Liver (tissue), 9 donors: ENCODE measurements around the gene ADGRG1. TPM values are rescaled to one million over a fixed set of nuclear protein-coding genes. Genes with fewer than 3 reads are reported as not detected.

Experiments
- DNase-seq: peaks from one replicate; pipeline ENCODE4 v3.0.0-alpha.2; 2017; ENCODE audit warnings: low spot score
- H3K27ac ChIP-seq, 2 donors: one replicate each; pipeline ENCODE4 v1.7.0; 2013; ENCODE audit warnings: inconsistent platforms in 2 of 2, low read length in 2 of 2, control low read depth in 1 of 2, low read depth in 1 of 2, mild to moderate bottlenecking in 1 of 2
- H3K27me3 ChIP-seq, 4 donors: one replicate each; pipeline versions ENCODE4 v1.6.1 to v1.7.0; 2013; ENCODE audit warnings: low read length in 3 of 4, inconsistent platforms in 1 of 4, mild to moderate bottlenecking in 1 of 4, moderate library complexity in 1 of 4; ENCODE audit not compliant: control insufficient read depth in 4 of 4, insufficient read depth in 4 of 4
- H3K36me3 ChIP-seq, 4 donors: one replicate each; pipeline versions ENCODE4 v1.6.1 to v1.7.0; 2013; ENCODE audit warnings: low read length in 3 of 4, mild to moderate bottlenecking in 3 of 4, low read depth in 1 of 4, moderate library complexity in 1 of 4; ENCODE audit not compliant: control insufficient read depth in 4 of 4, insufficient read depth in 3 of 4
- H3K4me1 ChIP-seq, 4 donors: one replicate each; pipeline versions ENCODE4 v1.6.1 to v1.7.0; 2013; ENCODE audit warnings: low read length in 3 of 4, mild to moderate bottlenecking in 3 of 4, moderate library complexity in 1 of 4; ENCODE audit not compliant: control insufficient read depth in 4 of 4, insufficient read depth in 4 of 4
- H3K4me3 ChIP-seq, 3 donors: one replicate each; pipeline versions ENCODE4 v1.6.1 to v1.7.0; 2013; ENCODE audit warnings: low read length in 3 of 3, control low read depth in 1 of 3, low read depth in 1 of 3, mild to moderate bottlenecking in 1 of 3
- H3K9ac ChIP-seq, 2 donors: one replicate each; pipeline ENCODE4 v1.7.0; 2013; ENCODE audit warnings: low read length in 2 of 2, mild to moderate bottlenecking in 2 of 2, moderate library complexity in 2 of 2, control low read depth in 1 of 2, low read depth in 1 of 2
- H3K9me3 ChIP-seq, 4 donors: one replicate each; pipeline versions ENCODE4 v1.6.1 to v1.7.0; 2013; ENCODE audit warnings: low read length in 3 of 4; ENCODE audit not compliant: control insufficient read depth in 4 of 4
- CTCF ChIP-seq: fragments of 150-350 bp; IDR thresholded peaks from 2 replicates; pipeline ENCODE4 v1.5.1; 2017; ENCODE audit warnings: improper control_type of control experiment, low read depth, low read length; ENCODE audit not compliant: missing input control
- EGR1 ChIP-seq, 2 donors: IDR thresholded peaks; 2 replicates each; pipeline ENCODE4 v1.6.1; 2016 to 2018; ENCODE audit warnings: antibody characterized with exemption in 2 of 2, low read depth in 2 of 2
- FOXA2 ChIP-seq: IDR thresholded peaks from 2 replicates; pipeline ENCODE4 v1.6.1; 2016; ENCODE audit warnings: antibody characterized with exemption
- GABPA ChIP-seq, 2 donors: IDR thresholded peaks in 1 of 2; conservative IDR thresholded peaks in 1 of 2; 2 replicates each; pipeline ENCODE4 v1.6.1; 2016; ENCODE audit warnings: antibody characterized with exemption in 2 of 2, mild to moderate bottlenecking in 1 of 2, moderate library complexity in 1 of 2
- HNF4A ChIP-seq, 2 donors: conservative IDR thresholded peaks; 2 replicates each; pipeline ENCODE4 v1.6.1; 2016; ENCODE audit warnings: antibody characterized with exemption in 2 of 2, mild to moderate bottlenecking in 2 of 2
- HNF4G ChIP-seq: IDR thresholded peaks from 2 replicates; pipeline ENCODE4 v1.6.1; 2016; ENCODE audit warnings: antibody characterized with exemption
- JUND ChIP-seq, 2 donors: IDR thresholded peaks; 2 replicates each; pipeline ENCODE4 v1.6.1; 2016; ENCODE audit warnings: antibody characterized with exemption in 2 of 2
- NR2F2 ChIP-seq: IDR thresholded peaks from 2 replicates; pipeline ENCODE4 v1.6.1; 2016; ENCODE audit warnings: antibody characterized with exemption
- RAD21 ChIP-seq, 2 donors: IDR thresholded peaks; 2 replicates each; pipeline ENCODE4 v1.6.1; 2016; ENCODE audit warnings: antibody characterized with exemption in 2 of 2, mild to moderate bottlenecking in 2 of 2
- REST ChIP-seq: IDR thresholded peaks from 2 replicates; pipeline ENCODE4 v1.6.1; 2016; ENCODE audit warnings: antibody characterized with exemption, mild to moderate bottlenecking
- RXRA ChIP-seq, 2 donors: IDR thresholded peaks; 2 replicates each; pipeline ENCODE4 v1.6.1; 2017 to 2018; ENCODE audit warnings: antibody characterized with exemption in 2 of 2, mild to moderate bottlenecking in 1 of 2
- SP1 ChIP-seq: IDR thresholded peaks from 2 replicates; pipeline ENCODE4 v1.6.1; 2018; ENCODE audit warnings: antibody characterized with exemption, mild to moderate bottlenecking
- TAF1 ChIP-seq: conservative IDR thresholded peaks from 2 replicates; pipeline ENCODE4 v1.6.1; 2016; ENCODE audit warnings: antibody characterized with exemption, mild to moderate bottlenecking
- YY1 ChIP-seq: IDR thresholded peaks from 2 replicates; pipeline ENCODE4 v1.6.1; 2016; ENCODE audit warnings: antibody characterized with exemption, mild to moderate bottlenecking
- WGBS: extraction: QIAGEN DNeasy Blood & Tissue Kit; methylation state at CpG from one replicate; pipeline ENCODE4 v1.1.7; 2013; 5-methylcytosine and 5-hydroxymethylcytosine counted together
- polyA plus RNA-seq, 2 donors: library from polyadenylated mRNA; stranded (reverse) in 1 of 2; unstranded in 1 of 2; fragments of 200-250 nt in 1 of 2; fragments of >200 nt in 1 of 2; fragmentation: Nextera tagmentation in 1 of 2; extraction: Ambion mirVana in 1 of 2; gene quantifications; one replicate each; pipeline versions ENCODE4 v1.2.1 to v1.2.3, GENCODE V29; 2013 to 2015
- total RNA-seq, 2 donors: library from RNA; depleted of rRNA; stranded (reverse); fragments of >200 nt; gene quantifications; one replicate each; pipeline ENCODE4 v1.2.3, GENCODE V29; 2014
- TF ChIP-seq, protein P1 (sequence below): IDR thresholded peaks from 2 replicates; pipeline ENCODE4 v1.6.1; 2016; ENCODE audit warnings: antibody characterized with exemption
- TF ChIP-seq, protein P2 (sequence below): IDR thresholded peaks from 2 replicates; pipeline ENCODE4 v1.6.1; 2016; ENCODE audit warnings: antibody characterized with exemption
- TF ChIP-seq, protein P3 (sequence below): IDR thresholded peaks from 2 replicates; pipeline ENCODE4 v1.6.1; 2016; ENCODE audit warnings: antibody characterized with exemption
- donor health status: healthy.
- donor health status: healthy.
- donor health status: healthy.
- donor health status: healthy.
- donor health status: healthy.

ADGRG1 gene
- total and polyA plus RNA-seq, 4 donors, result 1.7 to 3.3 (median 2.0) TPM

- Histone ChIP-seq H3K27me3 (no peaks in the 10 kb centered on the region), H3K4me1 (no peaks in the 10 kb centered on the region), H3K9ac (no peak overlapping the region), H3K9me3 (no peaks in the 10 kb centered on the region), H3K4me3 (no peak overlapping the region), H3K36me3 (no peaks in the 10 kb centered on the region), H3K27ac (no peak overlapping the region)
- no peak for TF ChIP-seq RXRA (IDR thresholded peaks at IDR 0.05)
- no peak for TF ChIP-seq HNF4A (conservative IDR thresholded peaks at IDR 0.05)
- 90% methylated on average over 10 of the region's 10 CpGs for WGBS
- no peak for DNase-seq
These were observed 23.2 kb downstream of the ADGRG1 start for GRCh38 chr16:57651344-57652333.

- H3K27me3 ChIP-seq, result no peaks in the 10 kb centered on the region
- H3K9me3 ChIP-seq, result no peaks in the 10 kb centered on the region
- no peaks in the 10 kb centered on the region for H3K36me3 ChIP-seq
- no peak overlapping the region for H3K9ac ChIP-seq
- 95% methylated on average over 23 of the region's 23 CpGs for WGBS
- no peak for TF ChIP-seq EGR1 (IDR thresholded peaks at IDR 0.05; ENCODE audit: low read depth in 2 of 2)
- TF ChIP-seq, protein P1, sequence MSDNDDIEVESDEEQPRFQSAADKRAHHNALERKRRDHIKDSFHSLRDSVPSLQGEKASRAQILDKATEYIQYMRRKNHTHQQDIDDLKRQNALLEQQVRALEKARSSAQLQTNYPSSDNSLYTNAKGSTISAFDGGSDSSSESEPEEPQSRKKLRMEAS, result no peak
- no peak for TF ChIP-seq NR2F2
- TF ChIP-seq FOXA2, result no peak
- no peak for TF ChIP-seq REST
- TF ChIP-seq SP1, result no peak
- TF ChIP-seq, protein P2, sequence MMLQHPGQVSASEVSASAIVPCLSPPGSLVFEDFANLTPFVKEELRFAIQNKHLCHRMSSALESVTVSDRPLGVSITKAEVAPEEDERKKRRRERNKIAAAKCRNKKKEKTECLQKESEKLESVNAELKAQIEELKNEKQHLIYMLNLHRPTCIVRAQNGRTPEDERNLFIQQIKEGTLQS, result no peak
- no peak for TF ChIP-seq JUND (IDR thresholded peaks at IDR 0.05)
- TF ChIP-seq, protein P3, sequence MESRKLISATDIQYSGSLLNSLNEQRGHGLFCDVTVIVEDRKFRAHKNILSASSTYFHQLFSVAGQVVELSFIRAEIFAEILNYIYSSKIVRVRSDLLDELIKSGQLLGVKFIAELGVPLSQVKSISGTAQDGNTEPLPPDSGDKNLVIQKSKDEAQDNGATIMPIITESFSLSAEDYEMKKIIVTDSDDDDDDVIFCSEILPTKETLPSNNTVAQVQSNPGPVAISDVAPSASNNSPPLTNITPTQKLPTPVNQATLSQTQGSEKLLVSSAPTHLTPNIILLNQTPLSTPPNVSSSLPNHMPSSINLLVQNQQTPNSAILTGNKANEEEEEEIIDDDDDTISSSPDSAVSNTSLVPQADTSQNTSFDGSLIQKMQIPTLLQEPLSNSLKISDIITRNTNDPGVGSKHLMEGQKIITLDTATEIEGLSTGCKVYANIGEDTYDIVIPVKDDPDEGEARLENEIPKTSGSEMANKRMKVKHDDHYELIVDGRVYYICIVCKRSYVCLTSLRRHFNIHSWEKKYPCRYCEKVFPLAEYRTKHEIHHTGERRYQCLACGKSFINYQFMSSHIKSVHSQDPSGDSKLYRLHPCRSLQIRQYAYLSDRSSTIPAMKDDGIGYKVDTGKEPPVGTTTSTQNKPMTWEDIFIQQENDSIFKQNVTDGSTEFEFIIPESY, result no peak
- no peak for TF ChIP-seq CTCF
- no peak for TF ChIP-seq YY1
- TF ChIP-seq RAD21 (IDR thresholded peaks at IDR 0.05), result no peak
- TF ChIP-seq TAF1, result no peak
- TF ChIP-seq HNF4G, result no peak
- no peak for TF ChIP-seq RXRA (IDR thresholded peaks at IDR 0.05)
- no peak for TF ChIP-seq GABPA (IDR thresholded peaks at IDR 0.05 in 1 of 2, conservative IDR thresholded peaks at IDR 0.05 in 1 of 2)
- no peaks in the 10 kb centered on the region for H3K4me1 ChIP-seq
- H3K27ac ChIP-seq, result no peak overlapping the region
- H3K4me3 ChIP-seq, result no peak overlapping the region
- DNase-seq, result no peak
These were observed 24.5 kb downstream of the ADGRG1 start for GRCh38 chr16:57652695-57653471.
